Astrocyte of the cerebellum (primary cell): Measurements from ENCODE around the gene RNF207.

ENCODE experiments used
- DNase-seq: peaks from one replicate; pipeline ENCODE4 v3.0.0-alpha.2; 2011; ENCODE audit warnings: low read depth
- H3K4me3 ChIP-seq: 2 replicates; pipeline ENCODE4 v1.5.1; 2011; ENCODE audit warnings: mild to moderate bottlenecking, low read depth, low read length, moderate library complexity
- CTCF ChIP-seq: IDR thresholded peaks from 2 replicates; pipeline ENCODE4 v1.5.1; 2012; ENCODE audit warnings: low read length, low read depth, moderate library complexity, mild to moderate bottlenecking; ENCODE audit errors: missing control alignments
- in situ Hi-C: cut with HindIII; loops from 2 replicates; pipeline ENCODE4 v1.10.0; 2017; ENCODE audit warnings: low sequenced_read_pairs

RNF207 gene

GRCh38 chr1:6269296-6269695 is 63.4 kb downstream of the RNF207 start:
- no peak overlapping the region for H3K4me3 ChIP-seq
- DNase-seq, result no peak
- no peak for TF ChIP-seq CTCF
- in situ Hi-C loops, result no loop called here

GRCh38 chr1:6269720-6270400 is 63.9 kb downstream of the RNF207 start:
- H3K4me3 ChIP-seq, result no peak overlapping the region
- in situ Hi-C loops, result no loop called here
- no peak for TF ChIP-seq CTCF
- no peak for DNase-seq

- no peak for TF ChIP-seq CTCF
- H3K4me3 ChIP-seq, result no peak overlapping the region
- in situ Hi-C loops, result no loop called here
- DNase-seq, result no peak
Observed at GRCh38 chr1:6270401-6270800, 64.5 kb downstream of the RNF207 start.
